GM19463 (cell line): ENCODE data around the gene AQP7.
"Not testable (repeated sequence)": the region's sequence is repeated elsewhere in the genome, so short reads cannot be mapped to it uniquely, and the experiment has no call there.

Experiments used
- ATAC-seq: cut with Tn5 transposase; IDR thresholded peaks from one replicate; pipeline ENCODE4 v1.9.1; 2021; ENCODE audit warnings: mild to moderate bottlenecking, moderate library complexity; ENCODE audit not compliant: unreplicated experiment

The AQP7 gene

DNA sequence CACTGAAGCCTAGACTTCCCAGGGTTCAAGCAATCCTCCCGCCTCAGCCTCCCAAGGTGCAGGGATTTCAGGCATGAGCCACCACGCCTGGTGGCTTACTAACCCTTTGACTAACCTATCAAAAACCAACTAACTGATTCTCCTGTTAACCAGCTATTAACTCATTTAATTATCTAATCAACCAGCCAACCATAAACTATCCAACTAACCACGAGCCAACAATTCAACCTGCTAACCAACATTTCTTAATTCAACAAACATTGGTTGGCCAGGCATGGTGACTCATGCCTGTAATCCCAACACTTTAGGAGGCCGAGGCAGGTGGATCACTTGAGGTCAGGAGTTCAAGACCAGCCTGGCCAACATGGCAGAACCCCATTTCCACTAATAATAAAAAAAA lies 3.3 kb downstream of the AQP7 start:
- ATAC-seq = not testable (repeated sequence)

DNA sequence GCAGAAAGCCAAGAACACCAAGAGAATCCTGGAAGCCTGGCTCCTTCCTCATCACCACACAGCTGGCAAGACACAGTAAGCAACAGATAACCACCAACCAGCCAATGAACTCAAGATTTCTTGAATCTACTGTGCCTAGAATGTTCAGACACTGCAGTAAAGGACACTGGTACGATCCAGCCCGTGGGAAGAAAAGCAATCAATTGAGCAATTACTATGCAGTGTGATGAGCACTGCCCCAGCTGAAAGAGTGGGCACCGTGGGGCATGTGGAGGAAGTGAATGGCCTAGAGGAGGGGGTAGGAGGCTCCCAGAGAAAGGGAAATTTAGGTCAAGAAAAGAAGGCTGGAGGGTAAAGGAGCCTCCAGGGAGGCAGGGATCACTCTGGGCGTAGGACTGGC lies 4.6 kb downstream of the AQP7 start:
- not testable (repeated sequence) for ATAC-seq

DNA sequence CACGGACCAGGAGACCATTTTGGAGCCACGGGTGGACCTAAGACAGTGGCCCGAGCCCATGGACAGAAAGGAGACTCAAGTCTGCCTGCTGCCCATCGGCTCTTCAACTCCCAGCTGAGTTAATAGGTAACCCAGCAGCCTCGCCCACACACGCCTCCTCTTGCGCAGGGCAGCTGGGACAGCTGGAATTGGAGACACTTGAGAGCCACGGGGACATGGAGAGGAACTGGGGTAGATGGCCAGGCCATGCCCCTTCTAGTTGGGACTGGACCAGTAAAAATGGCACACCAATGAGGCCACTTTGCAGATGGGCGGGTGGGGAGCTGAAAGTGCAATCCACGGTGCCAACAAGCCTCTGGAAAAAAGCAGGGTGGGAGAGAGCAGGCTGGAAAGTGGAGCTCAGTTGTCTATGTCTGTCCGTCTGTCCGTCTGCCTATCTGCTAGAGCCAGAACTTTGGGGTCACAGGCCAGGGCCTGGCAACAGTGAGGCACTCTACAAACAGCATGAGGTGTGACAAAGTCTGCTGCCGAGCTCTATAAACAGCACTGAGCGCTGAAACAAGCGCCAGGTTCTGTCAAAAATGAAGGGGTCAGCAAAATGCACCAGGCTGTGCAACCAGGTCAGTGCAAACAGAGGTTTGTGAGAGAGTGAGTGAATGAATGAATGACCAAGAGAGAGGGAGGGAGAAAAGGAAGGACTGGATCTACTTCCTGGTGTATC lies 7.0 kb downstream of the AQP7 start:
- not testable (repeated sequence) for ATAC-seq

DNA sequence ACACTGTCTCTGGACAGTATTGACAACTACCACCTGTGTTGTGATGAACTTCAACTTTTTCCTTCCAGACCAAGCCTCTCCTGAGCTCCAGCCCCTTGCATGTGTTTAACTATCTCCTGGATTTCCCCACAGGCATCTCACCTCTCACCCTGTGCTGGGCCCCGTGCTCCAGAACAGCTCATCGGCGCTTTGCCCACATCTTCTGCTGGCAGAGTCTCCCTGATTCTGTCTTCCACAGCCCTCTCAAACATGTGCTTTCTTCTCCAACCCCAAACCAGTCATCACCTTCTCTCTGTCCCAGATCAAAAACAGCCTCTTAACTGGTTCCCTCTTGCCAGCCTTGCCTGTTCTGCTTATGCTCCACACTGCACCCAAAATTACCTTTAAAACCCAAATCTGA lies 8.4 kb downstream of the AQP7 start:
- not testable (repeated sequence) for ATAC-seq

DNA sequence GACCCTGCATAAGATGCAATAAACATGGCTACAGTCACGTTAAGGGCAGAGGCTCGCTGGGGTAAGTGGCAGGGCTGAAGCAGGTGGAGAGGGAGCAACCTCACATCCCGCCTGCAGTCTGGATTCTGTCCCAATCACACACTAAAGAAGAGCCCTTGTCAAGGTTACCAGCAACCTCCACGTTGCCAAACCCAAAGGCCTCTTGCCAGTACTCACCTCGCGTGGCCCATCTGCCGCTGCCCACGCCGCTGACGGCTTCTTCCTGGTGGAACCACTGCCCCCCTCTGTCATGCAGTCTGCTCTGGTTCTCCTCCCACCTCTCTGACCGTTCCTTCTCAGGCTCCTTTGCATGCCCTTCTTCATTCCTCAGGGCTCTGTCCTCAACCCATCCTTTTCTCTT lies 8.8 kb downstream of the AQP7 start:
- no peak for ATAC-seq

DNA sequence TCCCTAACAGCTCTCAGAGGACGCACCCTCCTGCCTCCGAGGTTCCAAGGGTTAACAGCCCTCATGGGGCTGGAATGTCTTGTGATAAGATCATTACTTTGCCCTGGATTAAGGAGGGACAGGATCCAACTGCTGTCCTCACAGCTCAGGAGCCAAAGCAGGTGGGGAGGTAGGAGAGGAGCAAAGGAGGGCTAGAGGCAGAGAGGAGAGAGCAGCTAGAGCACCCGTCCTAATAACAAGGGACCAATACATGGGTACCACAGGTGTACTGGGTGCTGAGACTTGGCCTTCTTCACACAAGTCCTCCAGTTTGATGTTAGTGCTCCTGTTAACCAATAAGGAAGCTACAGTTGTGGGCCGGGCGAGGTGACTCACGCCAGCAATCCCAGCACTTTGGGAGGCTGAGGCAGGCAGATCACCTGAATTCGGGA lies 9.8 kb downstream of the AQP7 start:
- ATAC-seq = not testable (repeated sequence)

DNA sequence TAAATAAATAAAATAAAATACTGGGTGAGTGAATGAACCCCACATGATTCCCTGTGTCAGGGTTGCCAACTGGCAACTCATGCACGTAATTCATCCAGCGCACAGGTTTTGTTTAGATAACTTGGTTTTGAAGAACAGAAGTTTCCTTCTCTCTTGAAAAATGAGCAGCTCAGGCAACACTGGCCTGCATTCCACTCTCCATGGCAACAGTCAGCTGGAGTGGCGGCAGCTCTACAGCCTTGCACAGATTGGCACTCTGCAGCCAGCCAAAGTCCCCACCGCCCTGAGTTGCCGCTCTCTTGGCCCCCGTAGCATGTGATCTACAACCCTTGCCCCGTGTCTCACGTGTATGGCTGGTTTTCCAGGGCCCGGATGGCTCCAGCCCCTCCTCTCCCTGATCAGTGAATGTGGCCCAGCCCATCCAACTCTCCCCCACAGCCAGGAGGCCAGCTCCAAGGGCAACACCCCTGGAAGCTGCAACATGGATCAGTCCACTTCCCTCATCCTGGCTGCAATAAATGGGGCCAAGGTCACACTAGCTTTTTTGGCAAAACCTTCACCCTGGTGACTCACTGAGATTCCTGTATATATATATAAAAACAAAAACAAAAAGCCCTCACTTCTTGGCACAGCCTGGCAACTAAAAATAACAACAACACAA lies 11.1 kb downstream of the AQP7 start:
- ATAC-seq = not testable (repeated sequence)

DNA sequence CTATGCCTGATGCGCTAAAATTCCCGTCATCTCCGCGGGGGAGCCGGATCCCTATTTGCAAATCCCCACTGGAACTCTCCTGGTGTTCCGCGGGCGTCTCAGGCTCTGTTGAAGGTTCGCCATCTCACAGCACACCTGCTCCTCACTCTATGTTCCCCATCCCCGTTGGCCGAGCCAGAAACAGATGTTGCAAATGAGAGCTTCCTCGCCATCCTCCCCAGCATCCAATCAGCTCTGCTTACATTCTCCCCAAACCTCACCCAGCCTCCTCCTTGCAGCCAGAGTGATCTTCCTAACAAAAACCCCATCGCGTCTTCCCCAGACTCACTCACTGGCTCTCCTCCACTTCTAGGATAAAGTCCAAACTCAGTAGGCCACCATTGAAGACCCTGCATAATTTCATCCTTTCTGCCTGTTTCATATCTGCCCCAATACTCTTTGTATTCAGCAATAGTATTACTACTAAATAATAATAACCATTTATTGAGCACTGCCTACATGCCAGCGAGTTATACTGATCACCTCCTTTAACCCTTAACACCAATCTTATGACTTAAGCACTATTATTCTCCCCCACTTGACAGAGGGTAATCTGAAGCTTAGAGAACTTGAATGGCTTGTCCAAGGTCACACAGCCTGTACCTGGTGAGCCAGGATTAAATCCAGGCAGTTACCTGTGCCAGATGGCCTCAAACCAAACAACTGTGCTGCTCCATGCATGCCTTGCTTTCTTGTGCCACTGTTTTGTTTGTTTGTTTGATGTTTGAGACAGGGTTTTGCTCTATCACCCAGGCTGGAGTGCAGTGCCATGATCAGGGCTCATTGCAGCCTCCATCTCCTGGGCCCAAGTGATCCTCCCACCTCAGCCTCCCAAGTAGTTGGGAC lies 14.0 kb downstream of the AQP7 start:
- ATAC-seq = no peak

DNA sequence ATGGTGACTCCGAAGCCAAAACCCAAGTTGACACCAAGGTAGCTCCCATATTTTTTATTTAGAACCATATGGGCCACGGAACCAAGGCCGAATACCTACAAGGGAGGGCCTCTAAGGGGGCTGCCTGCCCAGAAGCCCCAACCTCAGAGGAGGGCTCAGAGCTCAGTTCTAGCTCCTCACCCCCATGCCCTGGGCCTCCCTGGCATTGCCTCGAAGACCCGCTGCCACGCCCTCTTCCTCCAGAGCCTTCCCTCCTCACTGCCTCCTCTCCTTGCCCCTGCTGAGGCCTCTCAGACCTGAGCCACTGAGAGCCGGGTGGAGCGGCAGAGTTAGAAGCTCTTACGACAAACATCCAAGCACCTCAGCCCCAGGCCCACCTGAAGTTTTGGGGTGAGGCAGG lies 15.4 kb downstream of the AQP7 start:
- not testable (repeated sequence) for ATAC-seq

DNA sequence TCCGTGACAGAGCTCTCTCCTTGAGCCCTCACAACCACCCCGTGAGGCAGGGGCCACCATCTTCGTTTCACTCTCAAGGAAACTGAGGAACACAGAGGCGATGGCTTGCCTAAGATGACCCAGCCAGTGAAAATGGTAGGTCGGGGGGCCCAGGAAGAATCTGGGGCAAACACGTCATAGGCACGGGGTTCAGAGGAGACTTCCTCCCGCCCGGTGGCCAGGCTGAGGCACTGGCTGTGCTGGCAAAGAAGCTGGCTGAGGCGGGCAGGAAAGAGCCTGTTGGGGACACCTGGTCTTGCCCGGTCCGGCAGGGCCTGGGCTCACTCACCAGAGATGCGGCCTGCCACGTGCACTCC lies 15.7 kb downstream of the AQP7 start:
- not testable (repeated sequence) for ATAC-seq

DNA sequence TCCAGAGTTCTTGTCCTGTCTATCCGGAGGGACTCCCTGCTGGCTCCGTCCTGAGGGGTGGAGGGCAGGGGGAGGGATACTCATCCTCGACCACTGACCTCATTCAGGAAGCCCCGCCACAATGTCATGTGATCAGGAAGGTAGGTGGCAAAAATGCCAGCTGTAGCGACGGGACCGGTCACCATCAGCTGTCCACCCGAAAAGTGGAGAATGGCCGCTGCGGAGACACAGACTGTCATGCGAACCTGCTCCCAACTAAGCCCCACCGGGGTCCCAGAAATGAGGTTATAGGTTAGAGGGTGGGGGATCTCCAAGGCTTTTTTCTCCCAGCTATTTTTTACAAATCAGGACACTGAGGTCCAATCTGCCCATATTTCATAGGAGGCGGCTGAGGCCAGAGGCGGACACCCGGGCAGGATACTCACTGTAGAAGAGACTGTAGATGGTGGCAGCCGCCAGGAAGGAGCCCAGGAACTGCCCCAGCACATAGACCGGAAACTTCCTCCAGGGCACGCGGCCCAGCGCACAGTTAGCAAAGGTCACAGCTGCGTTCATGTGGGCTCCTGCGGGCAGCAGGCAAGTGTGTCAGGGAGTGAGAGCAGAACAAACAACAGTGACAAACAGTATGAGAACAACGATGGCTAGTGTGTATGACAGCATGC lies 16.3 kb downstream of the AQP7 start:
- ATAC-seq = not testable (repeated sequence)

DNA sequence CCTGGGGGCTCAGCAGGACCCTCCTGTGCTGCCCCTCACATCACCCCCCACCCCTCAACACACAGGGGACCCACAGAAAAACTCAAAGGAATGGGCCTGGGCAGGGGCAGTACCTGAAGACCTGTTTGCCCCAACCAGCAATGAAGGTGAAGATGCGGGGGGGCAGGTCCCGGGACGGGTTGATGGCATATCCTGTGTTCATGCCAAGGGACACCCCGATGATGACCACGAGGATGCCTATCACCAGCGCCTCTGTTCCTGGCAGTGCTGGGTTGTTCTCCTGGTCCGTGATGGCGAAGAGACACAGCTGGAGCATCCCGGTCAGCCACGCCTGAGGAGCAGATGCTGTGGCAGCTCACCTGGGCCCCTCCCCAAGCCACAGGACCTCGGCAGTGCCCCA lies 16.8 kb downstream of the AQP7 start:
- not testable (repeated sequence) for ATAC-seq

DNA sequence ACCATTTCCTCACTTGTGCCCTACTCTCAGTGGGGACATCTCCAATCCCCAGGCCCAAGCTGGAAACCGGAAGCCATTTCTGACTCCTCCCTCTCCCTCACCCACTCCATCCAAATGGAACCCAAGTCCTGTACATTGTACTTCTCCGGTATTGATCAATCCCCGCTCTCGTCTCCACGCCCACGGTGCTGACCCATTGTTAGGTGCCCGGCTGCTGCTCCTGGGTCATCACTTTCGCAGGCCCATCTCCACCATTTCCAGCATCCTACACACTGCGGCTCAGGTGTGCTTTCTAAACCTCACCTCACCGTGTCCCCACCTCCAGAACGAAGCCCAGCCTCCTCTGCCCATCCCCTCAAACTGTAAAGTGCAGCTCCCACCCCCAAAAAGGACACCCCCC lies 19.0 kb downstream of the AQP7 start:
- not testable (repeated sequence) for ATAC-seq

DNA sequence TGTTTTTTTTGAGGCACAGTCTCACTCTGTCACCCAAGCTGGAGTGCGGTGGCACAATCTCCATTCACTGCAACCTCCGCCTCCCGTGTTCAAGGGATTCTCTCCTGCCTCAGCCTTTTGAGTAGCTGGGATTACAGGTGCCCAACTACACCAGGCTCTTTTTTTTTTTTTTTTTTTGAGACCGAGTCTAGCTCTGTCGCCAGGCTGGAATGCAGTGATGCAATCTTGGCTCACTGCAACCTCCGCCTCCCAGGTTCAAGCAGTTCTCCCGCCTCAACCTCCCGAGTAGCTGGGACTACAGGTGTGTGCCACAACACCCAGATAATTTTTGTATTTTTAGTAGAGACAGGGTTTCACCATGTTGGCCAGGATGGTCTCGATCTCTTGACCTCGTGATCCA lies 20.0 kb downstream of the AQP7 start:
- not testable (repeated sequence) for ATAC-seq

DNA sequence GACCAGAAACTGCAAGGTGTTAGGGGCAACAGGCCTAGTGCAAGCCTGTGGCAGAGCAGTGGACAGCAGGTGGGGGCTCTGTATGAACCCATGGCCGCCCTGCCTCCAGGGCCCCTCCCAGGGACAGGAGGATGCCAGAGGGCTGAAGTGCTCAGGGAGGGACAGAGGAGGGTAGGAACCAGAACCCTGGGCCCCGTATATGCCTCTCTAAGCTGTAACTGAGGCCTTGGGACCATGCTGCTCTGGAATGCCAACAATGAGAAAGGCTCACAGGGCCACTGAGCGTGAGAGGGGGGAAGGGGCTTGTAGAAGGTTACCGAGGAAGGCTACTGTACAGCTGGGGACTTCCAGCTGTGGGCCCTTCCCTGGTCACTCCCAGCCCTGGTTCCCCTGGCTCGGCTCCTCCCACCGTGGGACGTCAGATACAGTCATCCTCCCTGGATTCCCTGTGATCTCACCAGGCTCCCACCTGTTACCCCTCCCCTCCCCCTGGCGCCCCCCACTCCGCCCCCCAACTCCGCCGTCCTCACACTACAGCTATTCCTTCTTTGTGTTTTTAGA lies 21.1 kb downstream of the AQP7 start:
- ATAC-seq = no peak

DNA sequence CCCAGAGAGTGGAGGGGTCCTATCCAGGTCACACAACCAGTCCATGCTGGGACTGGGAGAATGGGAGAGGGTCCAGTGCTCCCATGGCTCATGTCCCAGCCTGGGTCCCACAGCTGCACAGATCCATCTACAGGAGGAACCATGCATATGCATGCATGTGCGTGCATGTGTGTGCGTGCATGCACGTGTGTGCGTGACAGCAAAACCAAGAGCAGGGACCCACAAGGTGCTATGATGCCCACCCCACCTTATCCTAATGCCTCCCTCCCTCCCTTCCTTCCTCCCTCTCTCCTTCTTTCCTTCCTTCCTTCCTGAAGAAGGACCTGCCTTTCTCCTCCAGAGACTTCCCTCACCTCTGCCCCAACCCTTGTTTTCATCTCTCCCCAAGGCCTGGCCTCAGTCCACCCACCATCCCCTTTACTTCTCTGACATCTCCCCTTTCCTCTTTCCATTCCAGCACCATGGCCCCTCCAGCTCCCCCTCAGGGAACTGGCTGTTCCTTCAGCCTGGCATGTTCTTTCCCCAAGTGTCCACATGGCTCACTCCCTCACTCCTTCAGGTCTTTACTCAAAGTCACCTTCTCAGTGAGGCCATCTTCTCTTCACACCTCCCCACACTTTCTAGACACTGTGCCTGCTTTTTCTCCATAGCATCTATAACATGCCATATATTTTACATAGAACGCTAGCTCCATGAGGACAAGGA lies 21.8 kb downstream of the AQP7 start:
- ATAC-seq = no peak

DNA sequence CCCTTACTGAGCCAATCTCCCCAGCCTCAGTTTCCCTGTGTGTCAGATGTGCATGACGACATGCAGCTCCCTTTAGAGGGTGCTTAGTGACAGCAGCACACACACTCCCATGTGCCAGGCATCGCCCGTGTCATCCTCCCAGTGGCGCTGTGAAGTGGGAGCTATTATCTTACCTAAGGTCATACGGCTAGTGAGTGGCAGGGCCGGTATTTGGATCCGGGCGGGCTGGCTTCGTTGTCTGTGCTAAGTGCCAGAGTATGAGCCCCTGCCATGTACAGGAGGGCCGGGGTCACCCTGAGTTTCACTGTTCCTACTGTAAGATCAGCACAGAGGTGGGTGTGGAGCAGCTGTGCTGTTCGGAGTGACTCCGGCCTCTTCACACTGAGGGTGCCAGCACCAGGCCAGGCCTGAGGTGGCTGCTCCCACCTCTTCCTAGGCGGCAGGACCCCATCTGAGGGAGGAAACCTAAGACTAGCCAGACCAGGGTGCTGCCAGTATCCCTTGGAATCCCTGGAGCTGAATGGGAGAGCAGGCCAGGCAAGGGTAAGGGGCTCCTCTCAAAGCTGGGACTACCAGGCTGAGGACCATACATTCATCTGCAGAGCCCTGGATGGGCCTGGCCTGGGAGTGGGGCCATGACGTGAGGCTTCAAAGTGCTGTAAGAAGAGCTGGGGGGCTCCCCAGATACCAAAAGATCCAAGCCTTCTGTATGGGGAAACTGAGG lies 22.5 kb downstream of the AQP7 start:
- no peak for ATAC-seq

DNA sequence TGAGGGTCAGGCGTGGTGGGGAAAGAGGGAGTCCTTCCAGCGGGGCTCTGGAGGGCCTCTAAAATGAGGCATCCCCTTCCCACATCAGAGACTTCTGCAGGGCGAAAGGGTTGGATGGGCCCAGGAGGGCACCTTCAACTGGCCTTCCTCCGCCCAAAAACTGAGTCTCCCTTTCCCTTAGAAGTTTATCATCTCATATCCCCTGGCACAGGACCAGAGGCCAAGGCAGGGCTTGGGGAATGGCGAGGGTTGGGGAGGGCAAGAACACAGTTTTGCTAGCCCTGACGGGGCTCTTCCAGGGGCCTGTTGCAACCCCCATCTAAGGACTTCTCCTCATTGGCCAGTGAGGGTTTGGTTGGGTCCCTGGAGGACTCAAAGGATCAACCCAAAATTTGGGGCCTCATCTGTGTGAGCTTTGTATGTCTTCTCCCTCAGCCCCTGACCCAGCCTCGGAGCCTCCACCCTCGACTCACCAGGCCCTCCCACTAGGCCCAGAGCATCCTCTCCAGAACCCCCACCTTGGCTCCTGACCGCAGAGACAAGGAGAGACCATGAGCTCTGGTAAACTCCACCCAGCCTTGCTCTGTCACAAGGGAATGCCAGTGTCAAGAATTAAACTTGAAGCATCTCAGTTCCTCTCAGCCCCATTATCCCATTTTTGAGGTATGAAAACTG lies 24.1 kb downstream of the AQP7 start:
- ATAC-seq = no peak
